Ishikawa (cell line): ENCODE measurements around the gene RPTOR.

Experiments used
- CEBPB ChIP-seq: IDR thresholded peaks from 2 replicates; pipeline ENCODE4 v1.6.1; 2012
- CREB1 ChIP-seq: IDR thresholded peaks from 2 replicates; pipeline ENCODE4 v1.6.1; 2012; ENCODE audit warnings: low read depth
- EGR1 ChIP-seq: IDR thresholded peaks from 2 replicates; pipeline ENCODE4 v1.6.1; 2012
- EP300 ChIP-seq: IDR thresholded peaks from 2 replicates; pipeline ENCODE4 v1.6.1; 2012; ENCODE audit warnings: borderline replicate concordance
- FOXM1 ChIP-seq: IDR thresholded peaks from 2 replicates; pipeline ENCODE4 v1.6.1; 2012; ENCODE audit warnings: low read depth, borderline replicate concordance
- NFIC ChIP-seq: IDR thresholded peaks from 2 replicates; pipeline ENCODE4 v1.6.1; 2012
- RAD21 ChIP-seq: IDR thresholded peaks from 2 replicates; pipeline ENCODE4 v1.6.1; 2012; ENCODE audit warnings: low read depth
- REST ChIP-seq: IDR thresholded peaks from 2 replicates; pipeline ENCODE4 v1.6.1; 2012; ENCODE audit warnings: low read depth, mild to moderate bottlenecking
- TAF1 ChIP-seq: IDR thresholded peaks from 2 replicates; pipeline ENCODE4 v1.6.1; 2012; ENCODE audit warnings: low read depth, mild to moderate bottlenecking
- TCF12 ChIP-seq: IDR thresholded peaks from 2 replicates; pipeline ENCODE4 v1.6.1; 2012; ENCODE audit warnings: low read depth
- TEAD4 ChIP-seq: IDR thresholded peaks from 2 replicates; pipeline ENCODE4 v1.6.1; 2012
- YY1 ChIP-seq: IDR thresholded peaks from 2 replicates; pipeline ENCODE4 v1.6.1; 2012; ENCODE audit warnings: low read depth
- ZBTB7A ChIP-seq: IDR thresholded peaks from 2 replicates; pipeline ENCODE4 v1.6.1; 2012; ENCODE audit warnings: low read depth
- TF ChIP-seq, protein P1 (sequence below): IDR thresholded peaks from 2 replicates; pipeline ENCODE4 v1.6.1; 2012
- TF ChIP-seq, protein P2 (sequence below): IDR thresholded peaks from 2 replicates; pipeline ENCODE4 v1.6.1; 2012

The RPTOR gene

DNA sequence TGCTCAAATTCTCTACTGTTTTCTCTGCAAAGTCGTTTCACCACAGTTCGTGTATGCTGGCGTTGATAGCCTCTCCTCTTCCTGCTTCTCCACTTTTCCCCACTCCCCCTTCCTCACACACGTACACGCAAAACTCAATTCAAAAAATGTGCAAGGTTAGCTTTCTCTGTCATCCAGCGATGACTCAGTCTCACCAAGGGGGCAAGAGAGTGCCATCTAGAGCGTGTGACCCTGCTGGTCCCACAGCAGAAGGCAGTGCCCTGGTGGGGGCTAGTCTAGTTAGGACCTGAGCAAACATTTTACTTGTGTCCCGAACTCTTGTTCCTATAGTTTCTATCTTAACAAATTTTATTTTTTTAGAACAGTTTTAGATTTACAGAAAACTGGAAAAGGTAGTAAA lies 325.8 kb downstream of the RPTOR start:
- TF ChIP-seq, protein P1, sequence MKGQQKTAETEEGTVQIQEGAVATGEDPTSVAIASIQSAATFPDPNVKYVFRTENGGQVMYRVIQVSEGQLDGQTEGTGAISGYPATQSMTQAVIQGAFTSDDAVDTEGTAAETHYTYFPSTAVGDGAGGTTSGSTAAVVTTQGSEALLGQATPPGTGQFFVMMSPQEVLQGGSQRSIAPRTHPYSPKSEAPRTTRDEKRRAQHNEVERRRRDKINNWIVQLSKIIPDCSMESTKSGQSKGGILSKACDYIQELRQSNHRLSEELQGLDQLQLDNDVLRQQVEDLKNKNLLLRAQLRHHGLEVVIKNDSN: no peak
- TF ChIP-seq, protein P2, sequence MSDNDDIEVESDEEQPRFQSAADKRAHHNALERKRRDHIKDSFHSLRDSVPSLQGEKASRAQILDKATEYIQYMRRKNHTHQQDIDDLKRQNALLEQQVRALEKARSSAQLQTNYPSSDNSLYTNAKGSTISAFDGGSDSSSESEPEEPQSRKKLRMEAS: no peak
- TF ChIP-seq CREB1 (no peak), TEAD4 (no peak), TCF12 (no peak), YY1 (no peak), TAF1 (no peak), FOXM1 (no peak), NFIC (no peak)

- TF ChIP-seq CEBPB (no peak), NFIC (no peak), TAF1 (no peak), TCF12 (no peak), FOXM1 (no peak), REST (no peak), TEAD4 (no peak)
- TF ChIP-seq, protein P2: no peak
- TF ChIP-seq, protein P1: no peak
These were observed 326.7 kb downstream of the RPTOR start for GRCh38 chr17:80871341-80871740.

DNA sequence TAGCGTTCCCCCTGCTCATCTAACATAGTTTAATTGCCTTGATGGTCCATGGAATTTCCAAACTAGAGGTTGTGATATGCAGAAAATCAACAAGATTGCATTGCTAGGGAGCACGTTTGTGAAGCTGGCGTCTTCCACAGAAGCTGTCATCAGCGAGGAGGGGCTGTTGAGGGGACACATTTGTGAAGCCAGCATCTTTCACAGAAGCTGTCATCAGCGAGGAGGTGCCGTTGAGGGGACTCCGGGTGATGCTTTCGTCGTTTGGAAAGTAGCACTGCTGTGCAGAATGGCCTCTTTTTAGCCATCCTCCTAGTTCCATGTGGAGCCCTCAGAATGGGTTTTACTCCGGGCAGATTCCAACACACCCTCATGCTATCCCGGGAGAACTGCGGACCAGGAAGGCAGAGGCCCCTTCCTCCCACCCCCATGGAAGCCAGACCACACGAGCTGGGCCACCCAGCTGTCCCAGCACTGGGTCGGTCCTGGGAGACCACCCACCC lies 327.4 kb downstream of the RPTOR start:
- TF ChIP-seq EP300 (no peak), CEBPB (no peak), RAD21 (no peak), CREB1 (no peak), NFIC (no peak), EGR1 (no peak), FOXM1 (no peak), REST (no peak), TEAD4 (no peak), TAF1 (no peak)
- TF ChIP-seq, protein P2: no peak
- TF ChIP-seq, protein P1: no peak

- no peak for TF ChIP-seq CEBPB
- no peak for TF ChIP-seq TEAD4
- no peak for TF ChIP-seq ZBTB7A
- TF ChIP-seq REST: no peak
- TF ChIP-seq, protein P2: no peak
- no peak for TF ChIP-seq NFIC
- no peak for TF ChIP-seq YY1
- no peak for TF ChIP-seq CREB1
- TF ChIP-seq EGR1: no peak
- no peak for TF ChIP-seq EP300
- TF ChIP-seq RAD21: no peak
- TF ChIP-seq, protein P1: no peak
These were observed 328.1 kb downstream of the RPTOR start for GRCh38 chr17:80872501-80873306.
